Ramos (cell line): ENCODE results near the gene IQSEC1.

Experiments used
- in situ Hi-C: fragments of 300-500 bp; cut with MboI; formaldehyde crosslinking; loops from one replicate; pipeline ENCODE4 v1.14.3; 2022; ENCODE audit warnings: low sequenced_read_pairs; ENCODE audit not compliant: unreplicated experiment

IQSEC1 gene

GRCh38 chr3:12963922-12964701 lies 109.1 kb downstream of the IQSEC1 start:
- in situ Hi-C loops, result no loop called here

- in situ Hi-C loops, result no loop called here
Observed at GRCh38 chr3:12963231-12963896, 109.9 kb downstream of the IQSEC1 start.

DNA sequence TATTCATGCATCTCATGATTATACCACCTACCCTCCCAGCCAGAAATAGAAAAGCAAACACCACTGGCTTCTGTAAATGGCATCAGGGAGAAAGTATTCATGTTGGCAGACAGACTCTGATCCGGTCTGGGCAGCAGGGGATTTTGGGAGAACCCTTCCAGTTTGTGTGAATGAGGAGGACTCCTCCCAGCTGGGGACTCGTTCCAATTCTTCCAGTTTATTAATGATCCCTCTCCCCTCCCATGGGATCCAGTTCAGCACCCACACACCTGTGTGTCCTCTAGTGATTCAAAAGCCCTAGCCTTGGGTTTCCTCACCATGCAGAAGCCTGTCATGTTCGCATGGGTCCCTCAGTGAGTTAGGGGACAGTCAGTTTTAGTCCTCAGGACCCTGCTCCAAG lies 110.9 kb downstream of the IQSEC1 start:
- in situ Hi-C loops, result no loop called here

DNA sequence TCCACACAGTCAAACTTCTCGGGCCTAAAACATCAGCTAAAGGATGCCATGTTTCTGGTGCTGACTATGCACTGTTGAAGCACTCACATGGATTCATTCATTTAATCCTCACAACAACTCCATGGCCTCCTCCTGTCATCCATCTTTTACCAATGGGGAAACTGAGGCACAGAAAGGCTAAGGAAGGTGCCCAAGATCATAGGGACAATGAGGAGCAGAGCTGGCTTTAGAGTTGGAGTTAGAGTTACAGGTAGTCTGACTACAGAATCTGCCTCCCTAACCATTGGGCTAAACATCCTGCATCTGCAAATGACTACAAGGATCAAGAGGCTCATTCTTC lies 111.6 kb downstream of the IQSEC1 start:
- in situ Hi-C loops, result no loop called here

GRCh38 chr3:12961007-12961696 lies 112.1 kb downstream of the IQSEC1 start:
- in situ Hi-C loops, result no loop called here

- in situ Hi-C loops, result no loop called here
Observed at GRCh38 chr3:12960497-12960896, 112.7 kb downstream of the IQSEC1 start.

DNA sequence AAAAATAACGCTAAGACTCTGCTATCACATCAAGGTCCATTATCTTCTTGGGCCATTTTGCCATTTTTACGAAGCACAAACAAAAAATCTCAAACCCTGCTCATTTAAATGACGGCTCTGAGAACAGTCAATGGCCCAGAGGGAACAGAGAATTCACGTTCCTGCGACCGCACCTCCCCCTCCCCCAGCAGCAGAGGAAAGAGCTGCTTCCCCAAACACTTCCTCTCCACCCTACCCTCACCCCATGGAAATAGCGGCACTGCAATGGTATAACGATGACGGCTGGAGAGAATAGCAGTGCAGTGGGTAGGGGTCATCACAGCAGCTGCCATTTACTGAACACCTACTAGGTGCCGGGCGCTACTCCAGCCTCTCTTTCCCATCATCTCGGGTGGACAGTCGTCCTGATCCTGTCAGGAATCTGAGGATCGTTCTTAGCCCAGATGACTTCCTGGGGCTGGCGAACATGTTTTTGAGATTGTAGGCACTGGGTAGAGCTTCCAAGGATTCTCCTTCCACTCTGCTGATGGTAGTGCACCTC lies 113.3 kb downstream of the IQSEC1 start:
- in situ Hi-C loops, result no loop called here

DNA sequence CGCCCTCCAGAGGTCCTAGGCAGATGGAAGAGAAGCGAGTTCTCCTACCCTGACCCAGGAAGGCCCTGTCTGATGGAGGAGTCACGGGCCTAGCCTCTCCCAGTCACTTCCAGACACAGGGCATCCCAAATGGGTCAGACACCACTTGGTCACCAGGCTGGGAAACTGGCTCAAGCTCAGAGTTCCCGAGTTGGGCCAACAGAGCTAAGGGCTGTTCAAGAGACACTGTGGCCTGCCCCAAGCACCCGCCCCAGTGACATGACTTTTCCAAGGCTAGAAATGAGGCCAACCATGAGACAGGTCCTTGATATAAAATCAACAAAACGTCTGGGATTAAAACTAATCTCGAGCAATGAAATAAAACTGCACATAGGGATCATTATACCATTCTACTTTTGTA lies 113.8 kb downstream of the IQSEC1 start:
- in situ Hi-C loops, result no loop called here

DNA sequence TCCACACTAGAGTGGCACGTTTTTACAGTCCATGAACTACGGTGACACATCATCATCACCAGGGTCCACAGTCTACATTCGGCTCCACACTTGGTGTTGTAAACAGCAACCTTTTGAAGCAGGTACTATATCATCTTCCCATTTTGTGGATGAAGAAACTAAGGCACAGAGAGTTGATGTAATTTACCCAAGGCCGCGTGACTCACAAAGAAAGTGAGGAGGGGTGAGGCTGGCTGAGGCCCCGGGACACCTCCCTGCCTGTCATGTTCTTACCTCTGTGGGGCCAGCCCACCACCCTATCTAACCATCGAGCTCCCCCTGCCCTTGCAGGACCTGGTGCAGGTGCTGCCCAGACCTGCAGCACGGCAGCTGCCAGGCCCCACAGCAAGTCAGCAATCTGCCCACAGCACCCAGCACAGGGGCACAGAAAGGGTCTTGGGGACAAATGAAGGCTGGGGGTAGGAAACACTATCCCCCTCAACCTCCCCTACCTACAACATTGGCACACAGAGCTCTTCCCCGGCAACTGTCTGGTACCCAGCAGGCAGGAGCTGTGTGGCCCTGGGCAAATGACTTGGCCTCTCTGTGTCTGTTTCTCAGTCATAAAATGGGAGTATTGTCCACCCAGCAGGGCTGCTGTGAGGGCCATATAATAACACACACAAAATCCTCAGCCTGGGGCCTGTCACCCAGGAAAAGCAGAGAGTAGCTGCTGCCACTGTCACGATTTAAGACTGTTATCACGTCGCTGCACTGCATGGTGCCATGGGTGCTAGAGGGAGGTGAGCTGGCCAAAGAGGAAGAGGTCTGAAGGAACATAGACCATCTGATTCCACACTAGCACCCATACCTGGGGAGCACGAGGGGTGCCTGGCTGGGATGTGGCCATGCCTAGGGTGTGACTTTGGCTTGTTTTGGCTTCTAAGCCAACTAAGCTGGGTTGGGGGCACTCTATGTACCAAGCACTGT lies 115.1 kb downstream of the IQSEC1 start:
- in situ Hi-C loops, result no loop called here

DNA sequence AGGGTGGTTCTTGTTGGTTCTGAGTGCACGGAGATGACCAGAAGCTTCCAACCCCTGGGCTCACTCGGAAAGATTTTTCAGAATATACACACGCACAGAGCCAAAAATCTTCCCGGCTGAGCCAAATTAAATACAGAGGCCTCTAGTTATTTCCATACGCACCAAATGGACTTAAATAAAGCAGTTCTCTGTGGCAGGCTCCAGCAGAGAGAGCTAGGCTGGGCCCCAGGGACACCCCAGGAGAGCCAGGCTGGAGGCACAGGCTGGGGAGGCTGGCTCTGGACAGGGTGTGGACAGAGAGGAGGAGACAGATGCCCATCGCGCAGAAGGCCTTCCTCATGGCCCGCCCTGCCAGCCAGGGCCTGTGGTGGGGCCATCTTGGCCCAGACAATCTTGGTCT lies 115.9 kb downstream of the IQSEC1 start:
- in situ Hi-C loops, result no loop called here

- in situ Hi-C loops, result no loop called here
Observed at GRCh38 chr3:12956316-12956660, 116.9 kb downstream of the IQSEC1 start.

- in situ Hi-C loops, result no loop called here
Observed at GRCh38 chr3:12955651-12956315, 117.4 kb downstream of the IQSEC1 start.

DNA sequence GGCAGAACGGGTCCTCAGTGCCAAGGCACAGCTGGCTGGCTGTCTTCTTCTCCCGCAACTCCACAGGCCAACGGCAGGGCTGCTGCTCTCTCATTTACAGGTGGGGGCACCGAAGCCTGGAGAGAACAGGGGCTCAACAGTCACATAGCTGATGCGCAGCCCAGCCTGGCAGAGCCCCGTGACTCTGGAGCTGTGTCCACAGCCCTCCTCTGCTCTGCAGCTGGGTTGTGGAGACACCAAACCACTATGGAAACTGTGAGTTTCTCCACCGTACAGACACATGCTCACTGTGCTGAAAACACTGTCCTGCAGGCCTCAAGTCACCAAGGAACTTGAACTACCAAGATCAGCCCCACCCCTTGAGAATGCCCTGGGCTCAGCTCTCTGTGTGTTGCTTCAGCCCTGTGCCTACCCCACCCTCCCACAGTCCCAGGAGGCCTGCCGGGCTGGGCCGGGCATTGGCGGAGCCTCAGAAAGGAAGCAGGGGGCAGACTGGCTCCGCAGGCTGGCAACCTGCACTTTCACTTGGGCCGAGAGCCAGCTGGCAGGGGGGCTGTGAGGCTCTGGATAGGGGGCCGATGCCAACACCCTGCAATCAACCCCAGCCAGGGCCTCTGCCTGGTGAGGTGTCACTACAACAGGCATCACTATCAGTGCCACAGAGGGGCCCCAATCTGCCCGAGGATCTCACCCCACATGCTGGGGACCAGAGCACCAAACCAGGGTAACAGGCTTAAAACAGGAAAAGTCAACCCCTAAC lies 118.2 kb downstream of the IQSEC1 start:
- in situ Hi-C loops, result no loop called here

GRCh38 chr3:12954180-12954579 lies 119.0 kb downstream of the IQSEC1 start:
- in situ Hi-C loops, result no loop called here

- in situ Hi-C loops, result no loop called here
Observed at GRCh38 chr3:12953201-12953995, 119.8 kb downstream of the IQSEC1 start.

GRCh38 chr3:12952343-12953200 lies 120.7 kb downstream of the IQSEC1 start:
- in situ Hi-C loops, result no loop called here
